IMR-90 (cell line): ENCODE measurements around the gene ST6GAL2. TPM values are rescaled to one million over a fixed set of nuclear protein-coding genes. Genes with fewer than 3 reads are reported as not detected.

Source experiments
- ATAC-seq: fragments of 200-7000 bp; cut with Tn5 transposase; 2 replicates; pipeline ENCODE4 v1.9.1; 2020; ENCODE audit warnings: low read depth, mild to moderate bottlenecking, moderate library complexity
- BruUV-seq: library from RNA; stranded (reverse); fragments of 400-500 nt; replicated peaks from 2 replicates; lab custom pipeline; 2021; lab: Mats Ljungman, UMichigan
- CTCF ChIA-PET: fragments of 300-600 bp; formaldehyde crosslinking; extraction: SDS; loops from one replicate; lab custom pipeline; 2021; ENCODE audit warnings: antibody characterized with exemption; lab: Yijun Ruan, JAX
- POLR2A ChIA-PET: fragments of 300-600 bp; sonication (Branson Sonifier 250); formaldehyde crosslinking; loops from one replicate; lab custom pipeline; 2022; ENCODE audit warnings: antibody characterized with exemption; ENCODE audit not compliant: unreplicated experiment; lab: Charles Lee
- DNase-seq: peaks from one replicate; pipeline ENCODE4 v3.0.0; 2013
- H2AFZ ChIP-seq: replicated peaks from 2 replicates; pipeline ENCODE3; 2013; ENCODE audit warnings: low read length, mild to moderate bottlenecking; ENCODE audit not compliant: poor library complexity
- H2AK5ac ChIP-seq: 2 replicates; pipeline ENCODE4 v1.6.1; 2013; ENCODE audit warnings: low read depth, low read length, inconsistent platforms
- H2AK9ac ChIP-seq: replicated peaks from 2 replicates; pipeline ENCODE3; 2013; ENCODE audit warnings: mild to moderate bottlenecking, low read depth, low read length, moderate library complexity; ENCODE audit not compliant: poor library complexity
- H2BK120ac ChIP-seq: 2 replicates; pipeline ENCODE4 v1.6.1; 2013; ENCODE audit warnings: low read depth, low read length, inconsistent platforms
- H2BK15ac ChIP-seq: 3 replicates; pipeline ENCODE4 v1.6.1; 2013; ENCODE audit warnings: low read depth, low read length, inconsistent platforms
- H2BK20ac ChIP-seq: 2 replicates; pipeline ENCODE4 v1.6.1; 2013; ENCODE audit warnings: low read depth, mild to moderate bottlenecking, inconsistent platforms, low read length, moderate library complexity
- H2BK5ac ChIP-seq: 2 replicates; pipeline ENCODE4 v1.6.1; 2013; ENCODE audit warnings: mild to moderate bottlenecking, low read depth, low read length, inconsistent platforms; ENCODE audit not compliant: poor library complexity, severe bottlenecking
- H3K14ac ChIP-seq: replicated peaks from 2 replicates; pipeline ENCODE4 v1.6.1; 2013; ENCODE audit warnings: low read depth, low read length, inconsistent platforms
- H3K18ac ChIP-seq: 2 replicates; pipeline ENCODE4 v1.6.1; 2013; ENCODE audit warnings: low read depth, low read length, control low read depth
- H3K23ac ChIP-seq: 2 replicates; pipeline ENCODE4 v1.6.1; 2013; ENCODE audit warnings: low read depth, low read length, inconsistent platforms
- H3K27ac ChIP-seq: 2 replicates; pipeline ENCODE4 v1.5.1; 2013; ENCODE audit warnings: mild to moderate bottlenecking, control low read depth, low read length; ENCODE audit not compliant: insufficient read depth
- H3K27me3 ChIP-seq: 2 replicates; pipeline ENCODE4 v1.6.1; 2013; ENCODE audit warnings: low read length; ENCODE audit not compliant: control insufficient read depth, insufficient read depth
- H3K36me3 ChIP-seq: 2 replicates; pipeline ENCODE4 v1.6.1; 2013; ENCODE audit warnings: low read length, mixed read lengths; ENCODE audit not compliant: control insufficient read depth, insufficient read depth
- H3K4ac ChIP-seq: 2 replicates; pipeline ENCODE4 v1.6.1; 2013; ENCODE audit warnings: low read depth, low read length, inconsistent platforms
- H3K4me1 ChIP-seq: 2 replicates; pipeline ENCODE4 v1.6.1; 2013; ENCODE audit warnings: low read length, mixed read lengths; ENCODE audit not compliant: control insufficient read depth, insufficient read depth
- H3K4me2 ChIP-seq: 2 replicates; pipeline ENCODE4 v1.6.1; 2013; ENCODE audit warnings: low read depth, mild to moderate bottlenecking, control low read depth, low read length, moderate library complexity
- H3K4me3 ChIP-seq: 2 replicates; pipeline ENCODE4 v1.5.1; 2013; ENCODE audit warnings: low read depth, mild to moderate bottlenecking, control low read depth, low read length, moderate library complexity; ENCODE audit not compliant: insufficient read depth
- H3K56ac ChIP-seq: 2 replicates; pipeline ENCODE4 v1.6.1; 2013; ENCODE audit warnings: low read length, inconsistent platforms; ENCODE audit not compliant: insufficient read depth; ENCODE audit errors: extremely low read depth
- H3K79me1 ChIP-seq, 2 experiments: 2 replicates each; pipeline ENCODE4 v1.6.1; 2013; ENCODE audit warnings: low read length in 2 of 2, inconsistent platforms in 1 of 2, low read depth in 1 of 2
- H3K9ac ChIP-seq: 2 replicates; pipeline ENCODE4 v1.6.1; 2013; ENCODE audit warnings: low read depth, low read length, control low read depth
- H3K9me1 ChIP-seq: 2 replicates; pipeline ENCODE4 v1.6.1; 2013; ENCODE audit warnings: low read length, inconsistent platforms; ENCODE audit not compliant: insufficient read depth
- H3K9me3 ChIP-seq: 2 replicates; pipeline ENCODE4 v1.6.1; 2013; ENCODE audit warnings: low read length; ENCODE audit not compliant: control insufficient read depth, insufficient read depth
- H4K20me1 ChIP-seq: 2 replicates; pipeline ENCODE4 v1.6.1; 2013; ENCODE audit warnings: low read length, inconsistent platforms; ENCODE audit not compliant: insufficient read depth
- H4K5ac ChIP-seq: 2 replicates; pipeline ENCODE4 v1.6.1; 2013; ENCODE audit warnings: mild to moderate bottlenecking, low read depth, low read length, control low read depth
- H4K8ac ChIP-seq, 2 experiments: 2 replicates each; pipeline ENCODE4 v1.6.1; 2013; ENCODE audit warnings: low read depth in 2 of 2, low read length in 2 of 2, control low read depth in 1 of 2, inconsistent platforms in 1 of 2
- H4K91ac ChIP-seq: 2 replicates; pipeline ENCODE4 v1.6.1; 2013; ENCODE audit warnings: low read depth, low read length, inconsistent platforms; ENCODE audit not compliant: insufficient read depth
- CEBPB ChIP-seq: IDR thresholded peaks from 2 replicates; pipeline ENCODE4 v1.6.1; 2012; ENCODE audit warnings: low read depth, low read length, improper control_type of control experiment
- CHD1 ChIP-seq: IDR thresholded peaks from 2 replicates; pipeline ENCODE4 v1.6.1; 2012; ENCODE audit warnings: low read depth, low read length, improper control_type of control experiment
- ELK1 ChIP-seq: fragments of 150-350 bp; IDR thresholded peaks from 2 replicates; pipeline ENCODE4 v1.6.1; 2016; ENCODE audit warnings: low read depth, mild to moderate bottlenecking, low read length, moderate library complexity, borderline replicate concordance
- FOS ChIP-seq: fragments of 150-350 bp; IDR thresholded peaks from 2 replicates; pipeline ENCODE4 v1.6.1; 2016; ENCODE audit warnings: low read depth, low read length
- MAFK ChIP-seq: IDR thresholded peaks from 2 replicates; pipeline ENCODE4 v1.6.1; 2012; ENCODE audit warnings: low read depth, low read length, improper control_type of control experiment
- MAZ ChIP-seq: IDR thresholded peaks from 2 replicates; pipeline ENCODE4 v1.6.1; 2012; ENCODE audit warnings: low read depth, mild to moderate bottlenecking, low read length, improper control_type of control experiment, moderate library complexity, borderline replicate concordance
- MXI1 ChIP-seq: IDR thresholded peaks from 2 replicates; pipeline ENCODE4 v1.6.1; 2012; ENCODE audit warnings: low read depth, mild to moderate bottlenecking, low read length, moderate library complexity, borderline replicate concordance
- POLR2A ChIP-seq: IDR thresholded peaks from 2 replicates; pipeline ENCODE4 v1.6.1; 2012; ENCODE audit warnings: mild to moderate bottlenecking, low read depth, low read length
- RAD21 ChIP-seq: IDR thresholded peaks from 2 replicates; pipeline ENCODE4 v1.6.1; 2012; ENCODE audit warnings: low read length, improper control_type of control experiment
- RCOR1 ChIP-seq: IDR thresholded peaks from 2 replicates; pipeline ENCODE4 v1.6.1; 2012; ENCODE audit warnings: mild to moderate bottlenecking, low read length, improper control_type of control experiment; ENCODE audit not compliant: insufficient replicate concordance
- SMC3 ChIP-seq: fragments of 150-350 bp; IDR thresholded peaks from 2 replicates; pipeline ENCODE4 v1.6.1; 2016; ENCODE audit warnings: low read depth, mild to moderate bottlenecking, antibody characterized with exemption, low read length, moderate library complexity
- WGBS, 2 experiments: methylation state at CpG; one replicate each; pipeline versions ENCODE4 v1.1.5 to v1.1.7; 2013; ENCODE audit warnings: missing lambda C conversion rate in 2 of 2; ENCODE audit not compliant: insufficient read length in 1 of 2; ENCODE audit errors: extremely low coverage in 2 of 2; 5-methylcytosine and 5-hydroxymethylcytosine counted together
- dilution Hi-C: fragments of 300-500 bp; cut with HindIII; formaldehyde crosslinking; loops from one replicate; pipeline ENCODE4 v1.14.3; 2018; ENCODE audit warnings: low sequenced_read_pairs; ENCODE audit not compliant: unreplicated experiment
- in situ Hi-C: fragments of 300-500 bp; cut with MboI; formaldehyde crosslinking; loops from 3 replicates; pipeline ENCODE4 v1.14.3; 2019; ENCODE audit warnings: low sequenced_read_pairs, inconsistent platforms, mixed read lengths
- intact Hi-C: fragments of 100-400 bp; cut with micrococcal nuclease; formaldehyde crosslinking; loops from 2 replicates; pipeline ENCODE4 v1.10.0; 2022
- polyA plus RNA-seq, 3 experiments: library from polyadenylated mRNA; depleted of rRNA; stranded (reverse); fragments of >200 nt; gene quantifications; 2 replicates each; pipeline ENCODE4 v1.2.3, GENCODE V29; 2012; ENCODE audit warnings: low replicate concordance in 1 of 3
- total RNA-seq: library from RNA; depleted of rRNA; stranded (reverse); fragments of >200 nt; gene quantifications from 2 replicates; pipeline ENCODE4 v1.2.3, GENCODE V29; 2012

The ST6GAL2 gene
- total and polyA plus RNA-seq, 2 of the 4 experiments (the other 2 are of a cell fraction): not detected

DNA sequence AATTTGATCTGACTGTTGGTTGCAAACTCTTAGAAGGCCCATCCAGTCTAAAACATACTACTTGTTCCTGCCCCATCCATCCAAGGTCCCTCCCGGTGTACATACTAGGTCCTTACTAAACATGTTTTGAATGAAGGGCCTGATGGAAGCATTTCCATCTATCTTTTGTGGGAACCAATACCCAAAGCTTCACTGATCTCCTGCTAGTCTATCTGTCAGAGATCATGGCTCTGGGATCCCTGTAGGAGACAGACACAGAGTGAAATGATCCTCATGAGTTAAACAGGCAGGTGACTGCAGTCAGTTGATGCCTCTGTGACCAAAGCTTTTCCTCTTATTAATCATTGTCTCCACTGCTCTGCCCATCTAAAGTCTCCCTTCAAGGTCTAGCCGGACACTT, 115.0 kb downstream of the ST6GAL2 start:
- no peak overlapping the region for H2BK5ac ChIP-seq
- no peaks in the 10 kb centered on the region for H3K4me1 ChIP-seq
- no peak overlapping the region for H2AK5ac ChIP-seq
- no peak overlapping the region for H2AK9ac ChIP-seq
- no peaks in the 10 kb centered on the region for H3K9me1 ChIP-seq
- no peak overlapping the region for H3K4ac ChIP-seq
- no peak overlapping the region for H3K14ac ChIP-seq
- H3K4me3 ChIP-seq: no peak overlapping the region
- no peak overlapping the region for H3K9ac ChIP-seq
- intact Hi-C loops: no loop called here
- DNase-seq: no peak
- no peak overlapping the region for H2BK20ac ChIP-seq
- H2BK120ac ChIP-seq: no peak overlapping the region
- no peak overlapping the region for H3K27ac ChIP-seq
- H2BK15ac ChIP-seq: no peak overlapping the region
- no peak for ATAC-seq
- no peaks in the 10 kb centered on the region for H4K20me1 ChIP-seq
- no peak overlapping the region for H3K4me2 ChIP-seq
- no peak overlapping the region for H4K5ac ChIP-seq
- H4K91ac ChIP-seq: no peak overlapping the region
- TF ChIP-seq CEBPB (no peak), CHD1 (no peak), MAZ (no peak), ELK1 (no peak), POLR2A (no peak), RCOR1 (no peak), RAD21 (no peak), MXI1 (no peak), FOS (no peak), SMC3 (no peak), MAFK (no peak)
- peaks cover 10% of the 10 kb centered on the region for H3K9me3 ChIP-seq
- H3K18ac ChIP-seq: no peak overlapping the region
- no peak overlapping the region for H2AFZ ChIP-seq
- no peaks in the 10 kb centered on the region for H3K36me3 ChIP-seq
- no peak overlapping the region for H3K23ac ChIP-seq
- no CpG with 5 or more reads among the region's 2 CpGs for WGBS, 2 experiments
- in situ Hi-C loops: no loop called here
- POLR2A ChIA-PET: no interaction called here
- H4K8ac ChIP-seq: no peak overlapping the region
- no peak overlapping the region for H3K56ac ChIP-seq
- H3K27me3 ChIP-seq: no peaks in the 10 kb centered on the region
- dilution Hi-C loops: no loop called here
- no peaks in the 10 kb centered on the region for H3K79me1 ChIP-seq
- no TSS peak for BruUV-seq
- CTCF ChIA-PET: no interaction called here
